K562 (cell line): ENCODE data around the gene LRRC7. TPM values are rescaled to one million over a fixed set of nuclear protein-coding genes. Genes with fewer than 3 reads are reported as not detected.

ENCODE experiments used
- ARHGAP35 ChIP-seq: fragments of 450-650 bp; IDR thresholded peaks from 2 replicates; pipeline ENCODE4 v1.6.1; 2018; ENCODE audit not compliant: partially characterized antibody
- BRCA1 ChIP-seq, 2 experiments: fragments of 450-650 bp in 1 of 2; sonication (generic) in 1 of 2; formaldehyde crosslinking in 1 of 2; IDR thresholded peaks; 2 replicates each; pipeline versions ENCODE4 v1.5.0 to v1.6.1; 2017 to 2020; ENCODE audit warnings: mild to moderate bottlenecking in 1 of 2, missing genetic modification reagents in 1 of 2
- CBFB ChIP-seq: sonication (generic); formaldehyde crosslinking; IDR thresholded peaks from 2 replicates; pipeline ENCODE4 v1.4.0; 2020; ENCODE audit warnings: mild to moderate bottlenecking, missing genetic modification reagents
- CUX1 ChIP-seq: fragments of 200-800 bp; sonication (Bioruptor generic); IDR thresholded peaks from 2 replicates; pipeline ENCODE4 v1.6.1; 2016; ENCODE audit warnings: missing genetic modification characterization, missing compliant biosample characterization
- E2F1 ChIP-seq: sonication (generic); formaldehyde crosslinking; IDR thresholded peaks from 2 replicates; pipeline ENCODE4 v1.8.1; 2023; ENCODE audit warnings: mild to moderate bottlenecking, missing genetic modification reagents, moderate library complexity
- HNRNPH1 ChIP-seq: fragments of 200-400 bp; formaldehyde crosslinking; optimal IDR thresholded peaks from 2 replicates; pipeline ENCODE3; 2017; ENCODE audit warnings: low read depth, mild to moderate bottlenecking, low read length, moderate library complexity
- MCM7 ChIP-seq, 2 experiments: fragments of 450-650 bp; IDR thresholded peaks; 2 replicates each; pipeline ENCODE4 v1.6.1; 2016 to 2018
- MYC ChIP-seq, 2 experiments: fragments of 250-450 bp in 1 of 2; sonication (Bioruptor Pico) in 1 of 2; IDR thresholded peaks; 2 replicates each; pipeline versions ENCODE4 v1.5.1 to v1.6.1; 2012 to 2021; ENCODE audit warnings: low read depth in 2 of 2, borderline replicate concordance in 1 of 2, improper control_type of control experiment in 1 of 2, low read length in 1 of 2, mild to moderate bottlenecking in 1 of 2, moderate library complexity in 1 of 2
- NR2F6 ChIP-seq: fragments of 450-650 bp; formaldehyde crosslinking; IDR thresholded peaks from 2 replicates; pipeline ENCODE4 v1.4.0; 2020; ENCODE audit warnings: mild to moderate bottlenecking
- SRF ChIP-seq, 2 experiments: fragments of 250-450, 450-650 bp in 1 of 2; sonication (Bioruptor Pico) in 1 of 2; sonication (generic) in 1 of 2; formaldehyde crosslinking; IDR thresholded peaks; 2 replicates each; pipeline versions ENCODE4 v1.5.0 to v1.5.1; 2020 to 2022; ENCODE audit warnings: mild to moderate bottlenecking in 1 of 2, missing genetic modification reagents in 1 of 2
- TCF7L2 ChIP-seq: fragments of 150-350 bp; IDR thresholded peaks from 2 replicates; pipeline ENCODE4 v1.6.1; 2016; ENCODE audit warnings: low read depth, mild to moderate bottlenecking, low read length, moderate library complexity
- TRIM25 ChIP-seq: fragments of 450-650 bp; IDR thresholded peaks from 2 replicates; pipeline ENCODE4 v1.7.0; 2016; ENCODE audit warnings: borderline replicate concordance
- ZEB2 ChIP-seq: fragments of 450-650 bp; IDR thresholded peaks from 2 replicates; pipeline ENCODE4 v1.6.1; 2016
- ZNF347 ChIP-seq: fragments of 450-650 bp; formaldehyde crosslinking; IDR thresholded peaks from 2 replicates; pipeline ENCODE4 v1.4.0; 2020; ENCODE audit warnings: low read depth, mild to moderate bottlenecking, moderate library complexity
- ZNF518B ChIP-seq: fragments of 250-450 bp; sonication (Bioruptor Pico); IDR thresholded peaks from 2 replicates; pipeline ENCODE4 v1.5.0; 2021; ENCODE audit warnings: mild to moderate bottlenecking, moderate library complexity
- polyA plus RNA-seq, 8 experiments: library from polyadenylated mRNA; depleted of rRNA in 4 of 8; stranded (reverse) in 5 of 8; unstranded in 3 of 8; fragments of >200 nt; fragmentation: Nextera tagmentation in 2 of 8; fragmentation: Illumina TruSeq in 1 of 8; extraction: Ambion mirVana in 2 of 8; extraction: Trizol in 1 of 8; gene quantifications; 2 replicates each; pipeline versions ENCODE4 v1.2.1 to v1.2.3, GENCODE V29; 2011 to 2014; ENCODE audit warnings: inconsistent platforms in 1 of 8, missing spikeins in 1 of 8
- total RNA-seq, 7 experiments: library from RNA; depleted of rRNA in 6 of 7; stranded (reverse); fragments of >200 nt in 6 of 7; fragmentation: Illumina TruSeq in 2 of 7; extraction: Trizol in 2 of 7; gene quantifications; 2 replicates each; pipeline versions ENCODE4 v1.2.1 to v1.2.3, GENCODE V29; 2011 to 2021; ENCODE audit warnings: low replicate concordance in 1 of 7

The LRRC7 gene
- total and polyA plus RNA-seq, 9 of the 15 experiments (the other 6 are each of a cell fraction or from before 2014, with no cell fraction given), result 0.09 to 0.94 (median 0.49) TPM

GRCh38 chr1:70041317-70042045 lies 473.8 kb downstream of the LRRC7 start (continued):
- TF ChIP-seq CUX1 (peak; percentile 56; the same call in 1 of the 2 replicates), TCF7L2 (no peak), BRCA1 (IDR thresholded peaks at IDR 0.05) (no peak), BRCA1 (CRISPR knock-in tag; IDR thresholded peaks at IDR 0.05) (no peak), E2F1 (CRISPR knock-in tag) (no peak), MYC (IDR thresholded peaks at IDR 0.05; ENCODE audit: low read depth, low read length) (peak; percentile 29; the same call in 1 of the 2 replicates), MYC (CRISPR knock-in tag; IDR thresholded peaks at IDR 0.05; ENCODE audit: borderline replicate concordance, low read depth) (no peak), CBFB (CRISPR knock-in tag) (no peak), ZNF347 (CRISPR knock-in tag) (no peak), ZEB2 (no peak), ZNF518B (CRISPR knock-in tag) (no peak), HNRNPH1 (no peak), SRF (CRISPR knock-in tag; IDR thresholded peaks at IDR 0.05) (no peak), ARHGAP35 (no peak), MCM7 (IDR thresholded peaks at IDR 0.05) (no peak), NR2F6 (CRISPR knock-in tag) (no peak), TRIM25 (no peak)
